HCT116 (cell line): ENCODE measurements around the gene SPESP1. TPM values are rescaled to one million over a fixed set of nuclear protein-coding genes. Genes with fewer than 3 reads are reported as not detected.

Experiments
- ATAC-seq: fragments of 200-7000 bp; cut with Tn5 transposase; 2 replicates; pipeline ENCODE4 v1.9.1; 2020; ENCODE audit warnings: mild to moderate bottlenecking, moderate library complexity
- BruUV-seq: library from RNA; stranded (reverse); fragments of 400-500 nt; replicated peaks from 2 replicates; lab custom pipeline; 2021; lab: Mats Ljungman, UMichigan
- CTCF ChIA-PET: fragments of 300-600 bp; sonication (Branson Sonifier 250); formaldehyde crosslinking; loops from one replicate; lab custom pipeline; 2021; ENCODE audit warnings: antibody characterized with exemption; lab: Charles Lee
- POLR2A ChIA-PET: fragments of 300-600, 350-600 bp; sonication (Branson Sonifier 250); formaldehyde crosslinking; loops from one replicate; lab custom pipeline; 2021; ENCODE audit warnings: antibody characterized with exemption; lab: Charles Lee
- RAD21 ChIA-PET, 2 experiments: fragments of 300-600 bp; sonication (Branson Sonifier 250); formaldehyde crosslinking; loops; one replicate each; lab custom pipeline; 2023; ENCODE audit warnings: low total read pairs in 2 of 2; ENCODE audit not compliant: uncharacterized antibody in 2 of 2, unreplicated experiment in 2 of 2, low non-redundant PET in 1 of 2; lab: Charles Lee
- DNase-seq: peaks from one replicate; pipeline ENCODE4 v3.0.0-alpha.2; 2010; ENCODE audit warnings: low read depth, low spot score
- H2AFZ ChIP-seq: fragments of 200-600 bp; shearing (Covaris generic), sonication (generic); 2 replicates; pipeline ENCODE4 v1.6.1; 2017; ENCODE audit warnings: low read depth, mixed run types, mixed read lengths, antibody characterized with exemption, low read length; ENCODE audit not compliant: poor library complexity, severe bottlenecking
- H3K27ac ChIP-seq: 2 replicates; pipeline ENCODE4 v1.5.1; 2012; ENCODE audit warnings: low read depth, low read length
- H3K27me3 ChIP-seq: fragments of 200-600 bp; sonication (generic); 2 replicates; pipeline ENCODE4 v1.6.1; 2016; ENCODE audit warnings: mixed run types, low read length, mixed read lengths; ENCODE audit not compliant: insufficient read depth
- H3K36me3 ChIP-seq, 2 experiments: fragments of 200-500 bp in 1 of 2; fragments of 200-600 bp in 1 of 2; sonication (Bioruptor generic) in 1 of 2; sonication (generic) in 1 of 2; 2 replicates each; pipeline versions ENCODE4 v1.5.1 to v1.6.1; 2014 to 2016; ENCODE audit warnings: low read length in 2 of 2, inconsistent platforms in 1 of 2, mixed read lengths in 1 of 2, mixed run types in 1 of 2; ENCODE audit not compliant: insufficient read depth in 2 of 2, control insufficient read depth in 1 of 2
- H3K4me1 ChIP-seq, 2 experiments: fragments of 200-600 bp in 1 of 2; sonication (generic) in 1 of 2; 2 replicates each; pipeline versions ENCODE4 v1.5.1 to v1.6.1; 2012 to 2017; ENCODE audit warnings: low read length in 2 of 2, inconsistent platforms in 1 of 2, mild to moderate bottlenecking in 1 of 2, mixed read lengths in 1 of 2, mixed run types in 1 of 2, moderate library complexity in 1 of 2; ENCODE audit not compliant: insufficient read depth in 2 of 2, control insufficient read depth in 1 of 2
- H3K4me2 ChIP-seq: fragments of 200-600 bp; sonication (generic); 2 replicates; pipeline ENCODE4 v1.6.1; 2017; ENCODE audit warnings: mixed run types, low read length, mixed read lengths
- H3K4me3 ChIP-seq, 2 experiments: fragments of 200-600 bp in 1 of 2; sonication (generic) in 1 of 2; replicated peaks in 1 of 2; 2 replicates each; pipeline ENCODE4 v1.5.1; 2011 to 2016; ENCODE audit warnings: low read length in 2 of 2, control low read depth in 1 of 2, low read depth in 1 of 2, mild to moderate bottlenecking in 1 of 2, mixed read lengths in 1 of 2, mixed run types in 1 of 2
- H3K79me2 ChIP-seq: fragments of 200-600 bp; sonication (generic); 2 replicates; pipeline ENCODE4 v1.6.1; 2017; ENCODE audit warnings: mild to moderate bottlenecking, mixed run types, low read length, moderate library complexity, mixed read lengths; ENCODE audit not compliant: insufficient read depth
- H3K9ac ChIP-seq: fragments of 200-600 bp; sonication (generic); 2 replicates; pipeline ENCODE4 v1.6.1; 2016; ENCODE audit warnings: low read length, mixed read lengths
- H3K9me2 ChIP-seq: fragments of 200-600 bp; sonication (generic), shearing (Covaris generic); 2 replicates; pipeline ENCODE4 v1.6.1; 2017; ENCODE audit warnings: mixed run types, mild to moderate bottlenecking, moderate library complexity; ENCODE audit not compliant: insufficient read depth
- H3K9me3 ChIP-seq, 2 experiments: fragments of 200-500 bp in 1 of 2; fragments of 200-600 bp in 1 of 2; sonication (Bioruptor generic) in 1 of 2; sonication (generic) in 1 of 2; 2 replicates each; pipeline ENCODE4 v1.6.1; 2014 to 2017; ENCODE audit warnings: low read length in 2 of 2, mixed read lengths in 2 of 2, inconsistent platforms in 1 of 2, low read depth in 1 of 2, mild to moderate bottlenecking in 1 of 2, mixed run types in 1 of 2, moderate library complexity in 1 of 2; ENCODE audit not compliant: control insufficient read depth in 1 of 2, insufficient read depth in 1 of 2
- H4K20me1 ChIP-seq: fragments of 200-600 bp; sonication (generic), shearing (Covaris generic); 2 replicates; pipeline ENCODE4 v1.6.1; 2017; ENCODE audit warnings: mixed run types, mild to moderate bottlenecking, moderate library complexity; ENCODE audit not compliant: insufficient read depth
- ATF3 ChIP-seq: IDR thresholded peaks from 2 replicates; pipeline ENCODE4 v1.6.1; 2012
- CBX3 ChIP-seq: IDR thresholded peaks from 2 replicates; pipeline ENCODE4 v1.6.1; 2012; ENCODE audit warnings: low read depth
- CEBPB ChIP-seq: IDR thresholded peaks from 2 replicates; pipeline ENCODE4 v1.6.1; 2012; ENCODE audit warnings: low read depth
- CTCF ChIP-seq, 3 experiments: fragments of 200-600 bp in 1 of 3; sonication (generic) in 1 of 3; IDR thresholded peaks in 2 of 3; conservative IDR thresholded peaks in 1 of 3; 2 replicates each; pipeline ENCODE4 v1.5.1; 2012 to 2017; ENCODE audit warnings: low read depth in 2 of 3, low read length in 2 of 3, antibody characterized with exemption in 1 of 3, borderline replicate concordance in 1 of 3, control low read depth in 1 of 3, mild to moderate bottlenecking in 1 of 3, mixed read lengths in 1 of 3, mixed run types in 1 of 3, moderate library complexity in 1 of 3; ENCODE audit not compliant: insufficient read depth in 1 of 3
- ELF1 ChIP-seq: IDR thresholded peaks from 2 replicates; pipeline ENCODE4 v1.6.1; 2012; ENCODE audit warnings: low read depth, borderline replicate concordance
- EZH2 ChIP-seq: fragments of 200-600 bp; sonication (generic); IDR thresholded peaks from 2 replicates; pipeline ENCODE4 v1.6.1; 2017; ENCODE audit warnings: antibody characterized with exemption, mixed run types
- FOSL1 ChIP-seq: IDR thresholded peaks from 2 replicates; pipeline ENCODE4 v1.6.1; 2012; ENCODE audit warnings: low read depth
- POLR2AphosphoS5 ChIP-seq: IDR thresholded peaks from 2 replicates; pipeline ENCODE4 v1.6.1; 2011; ENCODE audit warnings: mild to moderate bottlenecking, low read depth, low read length, moderate library complexity
- RAD21 ChIP-seq: IDR thresholded peaks from 2 replicates; pipeline ENCODE4 v1.6.1; 2012; ENCODE audit warnings: low read depth, mild to moderate bottlenecking
- REST ChIP-seq: IDR thresholded peaks from 2 replicates; pipeline ENCODE4 v1.6.1; 2012; ENCODE audit warnings: low read depth
- SIN3A ChIP-seq: IDR thresholded peaks from 2 replicates; pipeline ENCODE4 v1.6.1; 2012; ENCODE audit warnings: low read depth
- SRF ChIP-seq: IDR thresholded peaks from 2 replicates; pipeline ENCODE4 v1.6.1; 2012; ENCODE audit warnings: low read depth
- TCF7L2 ChIP-seq: IDR thresholded peaks from 2 replicates; pipeline ENCODE4 v1.7.0; 2011; ENCODE audit warnings: borderline replicate concordance, inconsistent platforms; ENCODE audit not compliant: insufficient read depth, insufficient read length; ENCODE audit errors: extremely low read depth
- YY1 ChIP-seq: IDR thresholded peaks from 2 replicates; pipeline ENCODE4 v1.6.1; 2011; ENCODE audit warnings: low read length, low read depth, moderate library complexity, mild to moderate bottlenecking; ENCODE audit not compliant: insufficient replicate concordance; ENCODE audit errors: extremely low read depth
- ZNF274 ChIP-seq: fragments of 200-500 bp; sonication (Bioruptor generic); IDR thresholded peaks from 2 replicates; pipeline ENCODE4 v1.6.1; 2014; ENCODE audit warnings: mild to moderate bottlenecking, low read depth, low read length, inconsistent platforms
- intact Hi-C: fragments of 100-400 bp; cut with micrococcal nuclease; formaldehyde crosslinking; loops from 2 replicates; pipeline ENCODE4 v1.10.0; 2022
- total RNA-seq: library from RNA; stranded (reverse); gene quantifications from one replicate; pipeline ENCODE4 v1.2.1, GENCODE V29; 2021; ENCODE audit not compliant: unreplicated experiment

Gene SPESP1
- total RNA-seq, 1 experiment from 2014 or later, result not detected

DNA sequence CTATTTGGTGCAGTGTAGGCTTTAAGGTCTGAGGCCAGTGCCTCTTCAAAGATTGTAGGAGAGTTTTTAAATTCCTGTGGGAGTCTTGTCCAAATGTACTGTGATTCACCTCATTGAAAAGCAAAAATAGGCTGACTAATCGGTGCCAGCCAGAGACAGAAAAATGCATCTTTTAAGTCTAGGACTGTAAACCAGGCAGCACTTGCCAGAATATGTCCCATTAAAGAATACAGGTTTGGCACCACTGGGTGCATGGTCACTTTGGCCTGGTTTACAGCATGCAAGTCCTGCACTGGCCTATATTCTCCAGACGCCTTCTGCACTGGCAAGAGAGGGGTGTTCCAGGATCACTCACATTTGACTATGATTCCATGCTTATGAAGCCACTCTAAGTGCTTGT is 63.8 kb downstream of the SPESP1 start:
- ATAC-seq (no peak), DNase-seq (no peak)
- Histone ChIP-seq H4K20me1 (no peaks in the 10 kb centered on the region), H3K4me3 (no peak overlapping the region), H3K27me3 (no peaks in the 10 kb centered on the region), H3K27ac (no peak overlapping the region), H3K9me2 (no peaks in the 10 kb centered on the region), H3K79me2 (no peaks in the 10 kb centered on the region), H3K9me3 (no peaks in the 10 kb centered on the region), H3K36me3 (no peaks in the 10 kb centered on the region), H2AFZ (no peak overlapping the region), H3K4me2 (no peak overlapping the region), H3K4me1 (0 out of 4 replicates have a peak, but pooled peaks cover 0 to 6% of the 10 kb centered on the region in 2 experiments), H3K9ac (no peak overlapping the region)
- ChIA-PET CTCF (no interaction called here), POLR2A (no interaction called here), RAD21 (no interaction called here)
- BruUV-seq, result no TSS peak
- no peak for TF ChIP-seq SRF
- no peak for TF ChIP-seq FOSL1
- TF ChIP-seq REST, result no peak
- no peak for TF ChIP-seq ATF3
- no peak for TF ChIP-seq TCF7L2
- no peak for TF ChIP-seq ELF1
- TF ChIP-seq CBX3, result no peak
- no peak for TF ChIP-seq SIN3A
- TF ChIP-seq CEBPB, result no peak
- no peak for TF ChIP-seq POLR2AphosphoS5
- no peak for TF ChIP-seq ZNF274
- no peak for TF ChIP-seq YY1
- no peak for TF ChIP-seq RAD21
- TF ChIP-seq CTCF (IDR thresholded peaks at IDR 0.05 in 2 of 3, conservative IDR thresholded peaks at IDR 0.05 in 1 of 3; ENCODE audit: borderline replicate concordance in 1 of 3, insufficient read depth in 1 of 3, low read depth in 2 of 3, low read length in 2 of 3), result no peak
- no peak for TF ChIP-seq EZH2
- intact Hi-C loops, result no loop called here
